CD4-positive, alpha-beta T cell treated with Interleukin-17A for 1 hour (primary cell): ENCODE data around the gene SHC1.
A peak's percentile ranks its signal among the peaks of the same experiment; 100 is the strongest.

Experiments
- DNase-seq: peaks from one replicate; pipeline ENCODE4 v3.0.0-alpha.2; 2020

Gene SHC1

GRCh38 chr1:154971341-154971998, 923 bp upstream of the SHC1 start:
- no peak for DNase-seq

- DNase-seq, result no peak
Measured at GRCh38 chr1:154969860-154970452, 591 bp downstream of the SHC1 start.

GRCh38 chr1:154969246-154969645, 1.3 kb downstream of the SHC1 start:
- no peak for DNase-seq

- no peak for DNase-seq
Measured at GRCh38 chr1:154968731-154969130, 1.8 kb downstream of the SHC1 start.

- DNase-seq, result no peak
Measured at GRCh38 chr1:154967331-154967950, 3.1 kb downstream of the SHC1 start.

GRCh38 chr1:154966111-154966510, 4.4 kb downstream of the SHC1 start:
- DNase-seq, result no peak

GRCh38 chr1:154964359-154964758, 6.2 kb downstream of the SHC1 start:
- DNase-seq, result no peak

- DNase-seq, result no peak
Measured at GRCh38 chr1:154963643-154964042, 6.9 kb downstream of the SHC1 start.

- DNase-seq, result no peak
Measured at GRCh38 chr1:154962795-154963330, 7.7 kb downstream of the SHC1 start.

GRCh38 chr1:154962156-154962749, 8.3 kb downstream of the SHC1 start:
- DNase-seq, result peak; percentile 37

- peak; percentile 86 for DNase-seq
Measured at GRCh38 chr1:154961207-154962155, 9.1 kb downstream of the SHC1 start, which contains the start of gene PYGO2. PYGO2 (minus strand) TSS chr1:154961782; CDS start chr1:154961576, 206 bp downstream.

- no peak for DNase-seq
Measured at GRCh38 chr1:154960446-154961136, 10.0 kb downstream of the SHC1 start.

- DNase-seq, result no peak
Measured at GRCh38 chr1:154959426-154959780, 11.1 kb downstream of the SHC1 start.

- no peak for DNase-seq
Measured at GRCh38 chr1:154958681-154959425, 11.7 kb downstream of the SHC1 start.

- no peak for DNase-seq
Measured at GRCh38 chr1:154958036-154958435, 12.5 kb downstream of the SHC1 start.

GRCh38 chr1:154957091-154957657, 13.4 kb downstream of the SHC1 start:
- DNase-seq, result no peak

- no peak for DNase-seq
Measured at GRCh38 chr1:154956544-154956941, 14.0 kb downstream of the SHC1 start.

- peak; percentile 97 for DNase-seq
Measured at GRCh38 chr1:154955718-154956543, 14.6 kb downstream of the SHC1 start, which contains the start of gene PBXIP1. PBXIP1 (minus strand) TSS chr1:154956099; CDS start chr1:154953721, 2,378 bp downstream.

- DNase-seq, result peak; percentile 99
Measured at GRCh38 chr1:154955039-154955717, 15.4 kb downstream of the SHC1 start.
